Neural cell (in vitro differentiated cells): ENCODE results near the gene SUSD6. TPM values are rescaled to one million over a fixed set of nuclear protein-coding genes. Genes with fewer than 3 reads are reported as not detected.

Source experiments
- H2AFZ ChIP-seq: fragments of 200-600, 300-800 bp; sonication (generic), shearing (Covaris generic); 2 replicates; pipeline ENCODE4 v1.6.0; 2014; ENCODE audit warnings: low read depth, mild to moderate bottlenecking, antibody characterized with exemption, low read length, moderate library complexity
- H3F3A ChIP-seq: fragments of 200-600 bp; shearing (Covaris generic); 2 replicates; pipeline ENCODE4 v1.6.1; 2016; ENCODE audit warnings: mild to moderate bottlenecking, moderate library complexity, mixed read lengths, antibody characterized with exemption, low read length; ENCODE audit not compliant: insufficient read depth, poor library complexity, severe bottlenecking
- H3K27ac ChIP-seq: fragments of 200-600, 300-800 bp; sonication (generic), shearing (Covaris generic); 2 replicates; pipeline ENCODE4 v1.5.1; 2014; ENCODE audit warnings: mild to moderate bottlenecking, low read length, moderate library complexity
- H3K27me3 ChIP-seq: fragments of 300-800, 200-600 bp; sonication (generic), shearing (Covaris generic); 2 replicates; pipeline ENCODE4 v1.6.0; 2014; ENCODE audit warnings: mild to moderate bottlenecking, low read depth, low read length, moderate library complexity; ENCODE audit not compliant: insufficient read depth
- H3K36me3 ChIP-seq: fragments of 300-800, 200-600 bp; sonication (generic), shearing (Covaris generic); 2 replicates; pipeline ENCODE4 v1.5.1; 2014; ENCODE audit warnings: mild to moderate bottlenecking, antibody characterized with exemption, low read length, moderate library complexity; ENCODE audit not compliant: insufficient read depth
- H3K4me2 ChIP-seq: fragments of 300-800, 200-600 bp; sonication (generic), shearing (Covaris generic); 2 replicates; pipeline ENCODE4 v1.6.0; 2014; ENCODE audit warnings: mild to moderate bottlenecking, low read length
- H3K4me3 ChIP-seq: fragments of 300-800, 200-600 bp; sonication (generic), shearing (Covaris generic); 2 replicates; pipeline ENCODE4 v1.5.1; 2014; ENCODE audit warnings: mild to moderate bottlenecking, low read length, moderate library complexity
- H3K79me2 ChIP-seq: fragments of 200-600 bp; shearing (Covaris generic); replicated peaks from 2 replicates; pipeline ENCODE4 v1.6.0; 2014; ENCODE audit warnings: mild to moderate bottlenecking, low read length, moderate library complexity; ENCODE audit not compliant: insufficient read depth
- H3K9ac ChIP-seq: fragments of 300-800, 200-600 bp; sonication (generic), shearing (Covaris generic); 2 replicates; pipeline ENCODE4 v1.6.1; 2016; ENCODE audit warnings: mild to moderate bottlenecking, low read length, mixed read lengths
- H3K9me2 ChIP-seq: fragments of 200-600 bp; shearing (Covaris generic); 2 replicates; pipeline ENCODE4 v1.6.1; 2016; ENCODE audit warnings: mild to moderate bottlenecking, low read length, mixed read lengths; ENCODE audit not compliant: insufficient read depth
- H3K9me3 ChIP-seq: fragments of 200-600, 300-800 bp; sonication (generic), shearing (Covaris generic); 2 replicates; pipeline ENCODE4 v1.6.1; 2016; ENCODE audit warnings: mild to moderate bottlenecking, mixed run types, low read length, moderate library complexity, mixed read lengths
- H4K20me1 ChIP-seq: fragments of 200-600 bp; shearing (Covaris generic); 2 replicates; pipeline ENCODE4 v1.6.1; 2016; ENCODE audit warnings: mild to moderate bottlenecking, mixed run types; ENCODE audit not compliant: insufficient read depth
- EP300 ChIP-seq: fragments of 450-650 bp; conservative IDR thresholded peaks from 2 replicates; pipeline ENCODE4 v1.6.1; 2014; ENCODE audit warnings: antibody characterized with exemption, mild to moderate bottlenecking, moderate library complexity; ENCODE audit not compliant: poor library complexity, severe bottlenecking
- MXI1 ChIP-seq: fragments of 450-650 bp; conservative IDR thresholded peaks from 2 replicates; pipeline ENCODE4 v1.6.1; 2014; ENCODE audit warnings: antibody characterized with exemption, mild to moderate bottlenecking; ENCODE audit not compliant: poor library complexity, severe bottlenecking
- RAD21 ChIP-seq: fragments of 450-650 bp; conservative IDR thresholded peaks from 2 replicates; pipeline ENCODE4 v1.6.1; 2014; ENCODE audit warnings: antibody characterized with exemption, mild to moderate bottlenecking, moderate library complexity
- SMC3 ChIP-seq: fragments of 450-650 bp; conservative IDR thresholded peaks from 2 replicates; pipeline ENCODE4 v1.6.1; 2014; ENCODE audit warnings: antibody characterized with exemption, mild to moderate bottlenecking, moderate library complexity; ENCODE audit not compliant: poor library complexity
- TAF1 ChIP-seq: IDR thresholded peaks from 2 replicates; pipeline ENCODE4 v1.6.1; 2012; ENCODE audit warnings: low read depth
- polyA plus RNA-seq: library from polyadenylated mRNA; depleted of rRNA; stranded (reverse); fragments of >200 nt; gene quantifications from 2 replicates; pipeline ENCODE4 v1.2.3, GENCODE V29; 2014
- TF ChIP-seq, protein P1 (sequence below): IDR thresholded peaks from 2 replicates; pipeline ENCODE4 v1.6.1; 2012; ENCODE audit warnings: borderline replicate concordance
- TF ChIP-seq, protein P2 (sequence below): fragments of 450-650 bp; IDR thresholded peaks from 2 replicates; pipeline ENCODE4 v1.5.1; 2014; ENCODE audit warnings: antibody characterized with exemption, mild to moderate bottlenecking, moderate library complexity; ENCODE audit not compliant: poor library complexity, severe bottlenecking

Gene SUSD6
- polyA plus RNA-seq, 1 donor from 2014 or later = 5.1 TPM

GRCh38 chr14:69582829-69583228 is 28.6 kb upstream of the SUSD6 start:
- H3K36me3 ChIP-seq = no peaks in the 10 kb centered on the region

GRCh38 chr14:69584389-69584788 is 27.0 kb upstream of the SUSD6 start:
- no peaks in the 10 kb centered on the region for H3K36me3 ChIP-seq
- no peak for TF ChIP-seq TAF1
- TF ChIP-seq EP300 = no peak
- TF ChIP-seq SMC3 = no peak
- TF ChIP-seq, protein P1, sequence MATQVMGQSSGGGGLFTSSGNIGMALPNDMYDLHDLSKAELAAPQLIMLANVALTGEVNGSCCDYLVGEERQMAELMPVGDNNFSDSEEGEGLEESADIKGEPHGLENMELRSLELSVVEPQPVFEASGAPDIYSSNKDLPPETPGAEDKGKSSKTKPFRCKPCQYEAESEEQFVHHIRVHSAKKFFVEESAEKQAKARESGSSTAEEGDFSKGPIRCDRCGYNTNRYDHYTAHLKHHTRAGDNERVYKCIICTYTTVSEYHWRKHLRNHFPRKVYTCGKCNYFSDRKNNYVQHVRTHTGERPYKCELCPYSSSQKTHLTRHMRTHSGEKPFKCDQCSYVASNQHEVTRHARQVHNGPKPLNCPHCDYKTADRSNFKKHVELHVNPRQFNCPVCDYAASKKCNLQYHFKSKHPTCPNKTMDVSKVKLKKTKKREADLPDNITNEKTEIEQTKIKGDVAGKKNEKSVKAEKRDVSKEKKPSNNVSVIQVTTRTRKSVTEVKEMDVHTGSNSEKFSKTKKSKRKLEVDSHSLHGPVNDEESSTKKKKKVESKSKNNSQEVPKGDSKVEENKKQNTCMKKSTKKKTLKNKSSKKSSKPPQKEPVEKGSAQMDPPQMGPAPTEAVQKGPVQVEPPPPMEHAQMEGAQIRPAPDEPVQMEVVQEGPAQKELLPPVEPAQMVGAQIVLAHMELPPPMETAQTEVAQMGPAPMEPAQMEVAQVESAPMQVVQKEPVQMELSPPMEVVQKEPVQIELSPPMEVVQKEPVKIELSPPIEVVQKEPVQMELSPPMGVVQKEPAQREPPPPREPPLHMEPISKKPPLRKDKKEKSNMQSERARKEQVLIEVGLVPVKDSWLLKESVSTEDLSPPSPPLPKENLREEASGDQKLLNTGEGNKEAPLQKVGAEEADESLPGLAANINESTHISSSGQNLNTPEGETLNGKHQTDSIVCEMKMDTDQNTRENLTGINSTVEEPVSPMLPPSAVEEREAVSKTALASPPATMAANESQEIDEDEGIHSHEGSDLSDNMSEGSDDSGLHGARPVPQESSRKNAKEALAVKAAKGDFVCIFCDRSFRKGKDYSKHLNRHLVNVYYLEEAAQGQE = no peak
- TF ChIP-seq, protein P2, sequence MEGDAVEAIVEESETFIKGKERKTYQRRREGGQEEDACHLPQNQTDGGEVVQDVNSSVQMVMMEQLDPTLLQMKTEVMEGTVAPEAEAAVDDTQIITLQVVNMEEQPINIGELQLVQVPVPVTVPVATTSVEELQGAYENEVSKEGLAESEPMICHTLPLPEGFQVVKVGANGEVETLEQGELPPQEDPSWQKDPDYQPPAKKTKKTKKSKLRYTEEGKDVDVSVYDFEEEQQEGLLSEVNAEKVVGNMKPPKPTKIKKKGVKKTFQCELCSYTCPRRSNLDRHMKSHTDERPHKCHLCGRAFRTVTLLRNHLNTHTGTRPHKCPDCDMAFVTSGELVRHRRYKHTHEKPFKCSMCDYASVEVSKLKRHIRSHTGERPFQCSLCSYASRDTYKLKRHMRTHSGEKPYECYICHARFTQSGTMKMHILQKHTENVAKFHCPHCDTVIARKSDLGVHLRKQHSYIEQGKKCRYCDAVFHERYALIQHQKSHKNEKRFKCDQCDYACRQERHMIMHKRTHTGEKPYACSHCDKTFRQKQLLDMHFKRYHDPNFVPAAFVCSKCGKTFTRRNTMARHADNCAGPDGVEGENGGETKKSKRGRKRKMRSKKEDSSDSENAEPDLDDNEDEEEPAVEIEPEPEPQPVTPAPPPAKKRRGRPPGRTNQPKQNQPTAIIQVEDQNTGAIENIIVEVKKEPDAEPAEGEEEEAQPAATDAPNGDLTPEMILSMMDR = no peak
- TF ChIP-seq RAD21 = no peak
- no peak for TF ChIP-seq MXI1
- no peak overlapping the region for H3K27ac ChIP-seq
- no peaks in the 10 kb centered on the region for H3K9me3 ChIP-seq
- H3K27me3 ChIP-seq = no peaks in the 10 kb centered on the region
- no peak overlapping the region for H3K4me3 ChIP-seq
- no peak overlapping the region for H3K9ac ChIP-seq
- H3K9me2 ChIP-seq = no peaks in the 10 kb centered on the region
- H2AFZ ChIP-seq = no peak overlapping the region
- H3F3A ChIP-seq = no peaks in the 10 kb centered on the region
- no peaks in the 10 kb centered on the region for H4K20me1 ChIP-seq
- H3K4me2 ChIP-seq = no peak overlapping the region
- no peaks in the 10 kb centered on the region for H3K79me2 ChIP-seq

More at GRCh38 chr14:69582829-69583228, 28.6 kb upstream of the SUSD6 start:
- H3K4me2 ChIP-seq = no peak overlapping the region
- no peaks in the 10 kb centered on the region for H3K9me3 ChIP-seq
- no peak for TF ChIP-seq SMC3
- TF ChIP-seq, protein P2 = no peak
- no peak for TF ChIP-seq TAF1
- H3K27ac ChIP-seq = no peak overlapping the region
- H3K9me2 ChIP-seq = no peaks in the 10 kb centered on the region
- H3K9ac ChIP-seq = no peak overlapping the region
- H4K20me1 ChIP-seq = no peaks in the 10 kb centered on the region
- H3F3A ChIP-seq = no peaks in the 10 kb centered on the region
- no peak overlapping the region for H3K4me3 ChIP-seq
- H2AFZ ChIP-seq = no peak overlapping the region
- H3K79me2 ChIP-seq = no peaks in the 10 kb centered on the region
- no peaks in the 10 kb centered on the region for H3K27me3 ChIP-seq
